ENCODE results near the gene TGM2.

TGM2 gene

DNA sequence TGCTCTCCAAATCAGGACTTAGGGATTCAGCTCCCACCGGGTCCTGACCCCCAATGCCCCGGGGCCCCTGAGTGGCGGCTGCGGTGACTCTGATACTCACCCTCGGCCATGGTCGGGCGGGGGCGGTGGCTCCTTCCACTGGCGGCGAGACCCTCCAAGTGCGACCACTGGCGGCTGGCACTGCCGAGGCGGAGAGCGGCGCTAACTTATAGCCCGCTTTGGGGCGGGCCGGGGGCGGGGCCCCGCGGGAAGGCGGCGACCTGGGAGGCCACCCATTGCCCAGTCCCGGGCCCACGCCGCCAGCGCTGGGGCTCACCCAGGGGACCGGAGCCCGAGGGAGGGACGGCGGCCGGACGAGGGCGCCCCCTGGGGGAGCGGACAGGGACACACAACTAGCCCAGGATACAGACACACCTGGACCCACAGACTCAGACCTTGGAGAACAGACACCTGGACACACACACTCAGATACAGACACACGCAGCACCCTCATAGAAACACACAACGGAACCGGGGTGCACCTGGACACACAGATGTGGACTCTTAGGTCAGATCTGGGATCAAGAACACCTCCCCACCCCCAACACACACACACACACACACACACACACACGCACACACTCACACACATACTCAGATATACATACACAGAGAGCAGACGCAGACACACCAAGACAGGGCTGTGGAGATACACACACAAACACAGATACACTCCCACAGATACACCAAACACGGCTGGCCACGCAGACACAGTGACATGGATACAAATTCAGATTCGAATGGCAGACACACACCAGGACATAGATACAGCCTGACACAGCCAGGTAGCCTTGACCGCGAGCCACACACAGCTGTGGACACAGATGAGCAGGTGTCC lies at the start of gene TGM2:
TSS of gene TGM2 (minus strand) at position 182 of the 877 bp plus-strand sequence. CDS start at position 110, 72 bp downstream.
- DNase-seq: peak in 1 of 6 experiments; percentile 2

GRCh38 chr20:38214256-38215193 lies 49.5 kb upstream of the TGM2 start:
- DNase-seq: no peak

DNA sequence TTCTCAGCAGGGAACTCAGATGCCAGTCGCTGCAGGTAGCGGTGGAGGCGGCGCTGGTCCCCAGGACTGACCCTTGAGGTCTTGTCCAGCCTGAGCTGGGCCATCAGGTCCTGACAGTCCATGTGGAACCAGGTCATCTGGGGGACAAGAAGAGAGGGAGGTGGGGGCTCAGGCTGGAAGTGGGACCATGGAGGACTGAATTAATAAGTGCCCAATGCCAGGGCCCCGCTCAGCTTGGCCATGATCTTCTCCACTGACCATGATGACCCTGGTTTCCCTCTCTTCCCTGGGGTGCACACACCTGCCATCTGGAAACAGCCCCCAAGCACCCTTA lies 48.5 kb upstream of the TGM2 start:
- DNase-seq: no peak

- DNase-seq: no peak
Measured at GRCh38 chr20:38212806-38213606, 47.9 kb upstream of the TGM2 start.

- no peak for DNase-seq
Measured at GRCh38 chr20:38211200-38212097, 46.4 kb upstream of the TGM2 start.

- no peak for DNase-seq
Measured at GRCh38 chr20:38210741-38211140, 45.7 kb upstream of the TGM2 start.

DNA sequence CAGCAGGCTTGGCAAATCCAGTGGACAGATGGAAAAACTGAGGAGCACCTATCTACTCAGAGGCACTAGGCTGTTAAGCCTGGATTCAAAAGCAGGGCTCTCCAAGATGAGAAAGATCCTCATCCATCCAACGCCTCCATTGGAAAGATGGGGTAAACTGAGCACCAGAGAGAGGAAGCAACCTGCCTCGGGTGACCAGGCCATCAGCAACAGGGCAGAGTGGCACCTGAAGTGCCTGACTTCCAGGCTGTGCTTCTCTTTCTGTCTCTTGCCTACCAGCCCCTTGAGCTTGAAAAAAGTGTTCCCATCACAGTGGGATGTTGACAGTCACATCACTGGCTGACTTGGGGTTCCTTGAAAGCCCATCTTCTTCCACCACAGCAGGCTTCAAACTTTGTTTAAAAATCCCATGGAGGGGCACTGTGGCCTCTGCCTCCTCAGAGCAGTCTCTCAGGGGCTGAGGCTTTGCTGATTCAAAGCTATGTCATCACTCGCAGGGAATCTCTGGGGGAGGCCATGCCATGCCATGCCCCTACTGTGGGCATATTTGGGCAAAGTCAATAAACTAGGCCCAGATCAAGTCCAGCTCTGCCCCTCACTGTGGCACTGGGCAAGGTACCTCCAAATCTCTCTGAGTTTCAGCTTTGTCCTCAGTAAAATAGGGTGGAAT lies 44.8 kb upstream of the TGM2 start:
- no peak for DNase-seq

GRCh38 chr20:38209054-38209675 lies 44.1 kb upstream of the TGM2 start:
- no peak for DNase-seq

- no peak for DNase-seq
Measured at GRCh38 chr20:38208523-38208922, 43.5 kb upstream of the TGM2 start.

GRCh38 chr20:38208088-38208487 lies 43.0 kb upstream of the TGM2 start:
- DNase-seq: no peak

DNA sequence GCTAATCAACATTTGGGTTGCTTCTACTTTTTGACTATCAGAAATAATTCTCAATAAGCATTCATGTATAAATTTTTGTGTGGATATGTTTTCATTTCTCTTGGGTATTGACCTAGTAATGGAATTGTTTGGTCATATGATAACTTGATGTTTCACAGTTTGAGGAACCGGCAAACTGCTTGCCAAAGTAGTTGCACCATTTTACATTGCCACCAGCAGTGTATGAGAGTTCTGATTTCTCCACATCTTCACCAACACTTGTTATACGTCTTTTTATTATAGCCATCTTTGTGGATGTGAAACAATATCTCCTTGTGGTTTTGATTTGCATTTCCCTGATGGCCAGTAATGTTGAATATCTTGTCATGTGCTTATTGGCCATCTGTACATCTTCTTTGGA lies 42.6 kb upstream of the TGM2 start:
- DNase-seq: no peak

DNA sequence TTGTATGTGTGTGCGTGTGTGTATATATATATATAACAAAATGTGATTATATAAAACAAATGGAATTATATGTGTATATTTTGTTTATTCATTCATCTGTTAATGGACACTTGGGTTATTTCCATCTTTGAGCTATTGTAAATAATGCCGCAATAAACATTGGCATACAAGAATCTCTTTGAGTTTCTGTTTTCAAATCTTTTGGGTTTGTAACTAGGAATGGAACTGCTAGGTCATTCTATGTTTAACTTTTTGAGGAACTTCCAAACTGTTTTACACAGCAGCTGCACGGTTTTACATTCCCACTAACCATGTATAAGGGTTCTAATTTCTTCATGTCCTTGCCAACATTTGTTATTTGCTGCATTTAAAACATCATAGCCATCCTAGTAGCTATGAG lies 39.9 kb upstream of the TGM2 start:
- no peak for DNase-seq

- no peak for DNase-seq
Measured at GRCh38 chr20:38203981-38204357, 38.9 kb upstream of the TGM2 start.

DNA sequence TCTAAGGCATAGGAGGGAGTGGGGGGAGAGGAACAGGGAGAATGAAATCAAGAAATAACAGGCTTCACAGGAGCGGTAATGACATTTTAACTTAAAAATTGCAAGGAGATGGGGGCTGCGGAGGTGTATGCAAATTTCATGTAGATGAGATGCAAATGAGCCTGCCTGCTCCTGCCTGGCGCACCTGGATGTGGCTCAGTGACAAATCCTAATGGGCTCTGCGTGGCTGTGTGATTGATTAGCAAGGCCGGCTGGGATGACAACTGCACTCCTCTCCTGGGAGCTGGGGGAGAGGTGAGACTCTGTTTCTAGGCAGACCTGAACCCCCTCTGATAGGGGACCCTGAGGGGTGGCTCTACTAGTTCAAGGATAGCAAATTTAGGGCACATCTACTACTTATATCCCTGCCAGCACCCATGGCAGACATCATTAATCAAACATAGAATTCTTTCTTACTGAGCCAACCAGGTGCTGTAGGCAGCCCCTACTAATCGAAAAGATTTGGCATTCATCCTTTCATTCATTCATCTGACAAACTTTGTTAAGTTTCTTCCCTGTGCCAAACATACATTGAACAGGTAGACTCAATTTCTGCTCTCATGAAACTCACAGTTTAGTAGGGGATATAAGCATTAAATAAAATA lies 38.4 kb upstream of the TGM2 start:
- no peak for DNase-seq

DNA sequence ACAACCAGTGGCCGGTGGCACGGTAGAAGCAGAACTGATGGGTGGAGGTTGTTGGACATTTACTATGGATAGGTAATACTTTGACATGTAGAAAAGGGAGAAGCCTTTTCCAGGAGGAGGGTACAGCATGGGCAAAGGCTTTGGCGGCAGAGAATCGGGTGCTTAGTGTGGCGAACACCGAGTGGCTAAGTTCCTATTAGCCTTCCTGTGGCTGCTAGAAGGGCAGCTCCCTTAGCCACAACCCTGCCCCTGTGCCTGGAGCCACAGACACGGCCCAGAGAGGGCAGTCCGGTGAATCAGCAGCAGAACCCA lies 37.9 kb upstream of the TGM2 start:
- no peak for DNase-seq

DNA sequence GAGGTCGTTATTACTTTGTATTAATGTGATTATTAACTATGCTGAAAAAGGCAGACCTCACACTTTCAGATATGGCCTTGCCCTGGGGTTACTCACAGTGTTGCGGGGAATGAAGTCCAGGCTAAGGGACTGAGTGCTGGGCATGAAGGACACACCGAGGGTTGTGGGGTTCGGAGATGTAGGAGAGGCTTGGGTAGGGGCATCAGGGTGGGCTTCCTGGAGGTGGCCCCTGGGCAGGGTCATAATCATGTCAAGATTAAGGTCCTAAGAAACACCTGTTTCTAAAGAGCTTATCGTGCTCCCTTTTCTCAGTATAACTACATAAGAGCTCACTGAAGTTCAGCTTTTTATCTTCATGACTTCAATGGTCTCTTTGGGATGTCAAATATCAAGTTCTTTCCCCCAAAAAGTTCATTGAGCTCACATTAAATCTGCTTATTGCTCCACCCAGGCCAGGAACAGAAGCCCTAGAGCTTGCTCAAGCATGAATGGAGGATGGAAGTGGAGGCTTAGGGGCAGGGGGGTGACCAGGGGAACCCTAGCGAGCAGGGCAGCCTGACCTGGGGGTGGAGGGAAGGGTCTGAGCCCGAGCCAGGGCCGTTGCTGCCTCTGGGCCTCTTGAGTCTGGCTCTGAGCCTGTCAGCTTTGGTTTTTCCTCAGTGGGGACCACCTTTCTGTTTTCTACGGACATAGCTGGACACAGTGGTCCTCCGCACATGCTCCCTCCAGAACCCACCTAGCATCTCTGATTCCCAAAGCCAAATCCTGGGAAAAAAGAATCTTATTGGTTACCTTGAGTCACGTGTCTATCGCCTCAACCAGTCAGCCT lies 37.3 kb upstream of the TGM2 start:
- DNase-seq: no peak

DNA sequence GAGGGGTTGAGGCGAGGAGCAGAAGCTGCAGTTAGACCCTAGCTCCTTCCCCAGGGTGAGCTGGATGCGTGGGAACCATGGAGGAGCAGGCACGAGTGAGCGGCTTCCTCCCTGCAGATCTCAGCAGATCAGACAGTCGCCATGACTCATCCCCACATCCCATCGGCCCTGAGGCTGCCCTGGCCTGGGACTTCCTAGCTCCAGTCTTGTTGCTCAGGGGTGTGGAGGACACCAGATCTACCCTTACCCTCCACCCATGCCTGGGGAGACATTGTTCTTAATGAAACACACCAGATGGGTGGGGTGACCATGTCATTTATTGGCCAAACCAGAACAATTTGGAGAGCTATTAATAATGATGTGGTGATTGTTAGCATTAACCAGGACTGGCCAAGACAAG lies 36.3 kb upstream of the TGM2 start:
- no peak for DNase-seq

DNA sequence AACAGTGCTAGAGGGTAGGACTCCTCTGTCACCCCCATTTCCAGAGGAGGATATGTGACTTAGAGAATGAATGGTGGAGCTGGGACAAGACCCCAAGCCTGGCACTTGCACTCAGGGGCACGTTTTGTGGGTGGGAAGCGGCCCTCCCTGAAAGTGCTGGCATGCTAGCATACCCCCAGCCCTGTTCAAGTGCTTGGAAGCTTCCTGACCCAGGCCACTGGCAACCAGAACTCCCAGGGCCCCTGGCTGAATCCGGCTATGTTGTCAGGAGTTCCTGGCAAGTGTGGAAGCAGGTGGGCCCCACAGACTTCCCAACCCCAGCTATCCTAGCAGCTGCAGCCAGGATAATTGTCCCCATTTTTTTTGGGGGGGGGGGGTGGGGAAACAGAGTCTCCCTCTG lies 35.6 kb upstream of the TGM2 start:
- no peak for DNase-seq

DNA sequence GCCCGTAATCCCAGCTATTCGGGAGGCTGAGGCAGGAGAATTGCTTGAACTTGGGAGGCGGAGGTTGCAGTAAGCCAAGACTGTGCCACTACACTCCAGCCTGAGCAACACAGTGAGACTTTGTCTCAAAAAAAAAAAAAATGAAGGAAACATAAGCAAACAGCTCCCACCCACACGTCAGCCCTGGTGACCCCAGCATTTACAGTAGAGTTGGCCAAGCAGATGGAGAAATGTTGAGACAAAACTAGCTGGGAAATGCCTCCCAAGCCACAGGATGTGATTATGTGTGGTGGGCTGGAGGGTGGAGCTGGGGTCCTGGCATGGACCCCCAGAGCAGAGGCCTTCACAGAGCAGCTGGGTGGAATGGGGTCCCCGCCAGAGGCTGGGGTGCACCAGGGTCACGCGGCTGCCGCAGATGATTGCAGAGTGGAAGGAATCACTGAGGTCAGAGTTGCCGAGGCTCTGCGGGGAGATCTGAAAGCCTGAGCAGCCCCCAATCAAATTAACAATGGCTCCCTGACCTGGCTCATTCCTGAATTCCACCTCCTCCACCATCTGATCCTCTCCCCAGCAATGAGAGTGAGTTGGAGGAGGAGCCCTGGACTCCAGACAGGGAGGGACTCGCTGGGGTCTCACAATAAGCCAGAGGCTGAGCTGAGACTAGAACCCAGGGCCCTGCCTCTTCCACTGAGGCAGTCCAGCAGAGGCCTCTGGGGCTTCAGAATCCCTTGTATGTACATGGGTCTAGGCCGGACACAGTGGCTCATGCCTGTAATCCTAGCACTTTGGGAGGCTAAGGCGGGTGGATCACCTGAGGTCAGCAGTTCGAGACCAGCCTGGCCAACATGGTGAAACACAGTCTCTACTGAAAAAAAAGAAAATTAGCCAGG lies 34.7 kb upstream of the TGM2 start:
- no peak for DNase-seq

Measured in stimulated activated naive CD4-positive, alpha-beta T cell (primary cell).